ENCODE results near the gene CFAP57.

CFAP57 gene

GRCh38 chr1:43302721-43303470 is 130.8 kb downstream of the CFAP57 start:
- no peak for DNase-seq

GRCh38 chr1:43303471-43304313 is 131.6 kb downstream of the CFAP57 start:
- no peak for DNase-seq
